ENCODE results near the gene RASEF. TPM values are rescaled to one million over a fixed set of nuclear protein-coding genes. Genes with fewer than 3 reads are reported as not detected.

The RASEF gene
- total RNA-seq, 6 experiments from 2014 or later: 0.73 to 6.1 (median 1.9) TPM

- no peaks in the 10 kb centered on the region for H3K36me3 ChIP-seq
- H3K9me3 ChIP-seq: no peaks in the 10 kb centered on the region
- intact Hi-C loops (cut with DNase I): no loop called here
- TF ChIP-seq CTCF (IDR thresholded peaks at IDR 0.05) (no peak), POLR2A (IDR thresholded peaks at IDR 0.05) (no peak)
- DNase-seq (no peak), ATAC-seq (no peak)
- 41% methylated on average over 3 of the region's 3 CpGs for WGBS (ENCODE audit: insufficient coverage, low coverage, low lambda C conversion rate, missing lambda C conversion rate)
- H3K4me3 ChIP-seq: no peak overlapping the region
- peaks cover 0 to 31% of the 10 kb centered on the region in 2 donors for H3K27me3 ChIP-seq
- H3K4me1 ChIP-seq: peaks cover 0 to 14% (median 0%) of the 10 kb centered on the region in 4 donors
- no peak overlapping the region for H3K27ac ChIP-seq
Observed at GRCh38 chr9:83060556-83060955, 2.4 kb downstream of the RASEF start.

- Histone ChIP-seq H3K27ac (no peak overlapping the region), H3K36me3 (no peaks in the 10 kb centered on the region), H3K4me3 (no peak overlapping the region), H3K4me1 (peaks cover 0 to 14% (median 0%) of the 10 kb centered on the region in 4 donors), H3K9me3 (no peaks in the 10 kb centered on the region), H3K27me3 (peaks cover 0 to 31% of the 10 kb centered on the region in 2 donors)
- intact Hi-C loops (cut with DNase I): no loop called here
- DNase-seq (no peak), ATAC-seq (no peak)
- TF ChIP-seq POLR2A (IDR thresholded peaks at IDR 0.05) (no peak), CTCF (IDR thresholded peaks at IDR 0.05) (no peak)
- WGBS (ENCODE audit: insufficient coverage, low coverage, low lambda C conversion rate, missing lambda C conversion rate): 86% methylated on average over 1 of the region's 1 CpG
Observed at GRCh38 chr9:83059417-83059816, 3.5 kb downstream of the RASEF start.

- Histone ChIP-seq H3K27ac (no peak overlapping the region), H3K4me3 (no peak overlapping the region), H3K9me3 (no peaks in the 10 kb centered on the region), H3K27me3 (peaks cover 0 to 12% of the 10 kb centered on the region in 2 donors), H3K36me3 (no peaks in the 10 kb centered on the region), H3K4me1 (peaks cover 0 to under 1% (median 0%) of the 10 kb centered on the region in 4 donors)
- TF ChIP-seq POLR2A (IDR thresholded peaks at IDR 0.05) (no peak), CTCF (IDR thresholded peaks at IDR 0.05) (no peak)
- no peak for DNase-seq
- ATAC-seq: no peak
- no CpG with 5 or more reads among the region's 1 CpG for WGBS (ENCODE audit: insufficient coverage, low coverage, low lambda C conversion rate, missing lambda C conversion rate)
- intact Hi-C loops (cut with DNase I): no loop called here
Observed at GRCh38 chr9:83056911-83057310, 6.0 kb downstream of the RASEF start.

- peaks cover 0 to 5% of the 10 kb centered on the region in 2 donors for H3K27me3 ChIP-seq
- H3K36me3 ChIP-seq: no peaks in the 10 kb centered on the region
- no peak overlapping the region for H3K27ac ChIP-seq
- intact Hi-C loops (cut with DNase I): no loop called here
- 58% methylated on average over 2 of the region's 2 CpGs for WGBS (ENCODE audit: insufficient coverage, low coverage, low lambda C conversion rate, missing lambda C conversion rate)
- no peaks in the 10 kb centered on the region for H3K4me1 ChIP-seq
- H3K4me3 ChIP-seq: no peak overlapping the region
- no peak for TF ChIP-seq CTCF (IDR thresholded peaks at IDR 0.05)
- TF ChIP-seq POLR2A (IDR thresholded peaks at IDR 0.05): no peak
- H3K9me3 ChIP-seq: no peaks in the 10 kb centered on the region
- DNase-seq (no peak), ATAC-seq (no peak)
Observed at GRCh38 chr9:83056174-83056573, 6.8 kb downstream of the RASEF start.
